ENCODE data around the gene MGLL.

- TF ChIP-seq CTCF (IDR thresholded peaks at IDR 0.05; ENCODE audit: low read depth, low read length, missing input control) (no peak), SP1 (IDR thresholded peaks at IDR 0.05) (no peak), JUND (IDR thresholded peaks at IDR 0.05) (no peak), MAX (IDR thresholded peaks at IDR 0.05) (no peak), RAD21 (IDR thresholded peaks at IDR 0.05) (no peak), FOXA2 (IDR thresholded peaks at IDR 0.05) (no peak), GABPA (IDR thresholded peaks at IDR 0.05 in 1 of 2, conservative IDR thresholded peaks at IDR 0.05 in 1 of 2) (no peak), ZBTB33 (IDR thresholded peaks at IDR 0.05) (no peak)
Measured at GRCh38 chr3:127855246-127855645, 32.9 kb upstream of the MGLL start.
